Endodermal cell (in vitro differentiated cells): ENCODE data around the gene MMP25. TPM values are rescaled to one million over a fixed set of nuclear protein-coding genes. Genes with fewer than 3 reads are reported as not detected.

Experiments used
- DNase-seq: peaks from one replicate; pipeline ENCODE4 v3.0.0-alpha.2; 2017
- H3K27ac ChIP-seq: 2 replicates; pipeline ENCODE4 v1.5.1; 2013; ENCODE audit warnings: mild to moderate bottlenecking, low read depth, low read length, moderate library complexity
- H3K27me3 ChIP-seq: 2 replicates; pipeline ENCODE4 v1.6.1; 2013; ENCODE audit warnings: mild to moderate bottlenecking, low read length, moderate library complexity; ENCODE audit not compliant: insufficient read depth, control insufficient read depth, poor library complexity, severe bottlenecking
- H3K36me3 ChIP-seq: 2 replicates; pipeline ENCODE4 v1.7.0; 2013; ENCODE audit warnings: mild to moderate bottlenecking, low read length, moderate library complexity; ENCODE audit not compliant: control insufficient read depth, insufficient read depth
- H3K4me1 ChIP-seq: one replicate; pipeline ENCODE4 v1.7.0; 2013; ENCODE audit warnings: low read length; ENCODE audit not compliant: control insufficient read depth, insufficient read depth
- H3K4me3 ChIP-seq: 2 replicates; pipeline ENCODE4 v1.5.1; 2013; ENCODE audit warnings: mild to moderate bottlenecking, low read length, moderate library complexity
- H3K9ac ChIP-seq: 2 replicates; pipeline ENCODE4 v1.6.1; 2013; ENCODE audit warnings: mild to moderate bottlenecking, low read length, moderate library complexity; ENCODE audit not compliant: poor library complexity, severe bottlenecking; ENCODE audit errors: extremely low read depth
- H3K9me3 ChIP-seq: 2 replicates; pipeline ENCODE4 v1.6.1; 2013; ENCODE audit warnings: mild to moderate bottlenecking, low read length, moderate library complexity; ENCODE audit not compliant: control insufficient read depth
- H3K27ac Mint-ChIP-seq: 2 replicates; pipeline ENCODE4 v1.8.0; 2020; ENCODE audit warnings: mixed read lengths
- H3K27me3 Mint-ChIP-seq: 2 replicates; pipeline ENCODE4 v1.8.0; 2021; ENCODE audit warnings: mild to moderate bottlenecking, mixed read lengths; ENCODE audit not compliant: insufficient read depth
- H3K36me3 Mint-ChIP-seq: 2 replicates; pipeline ENCODE4 v1.8.0; 2020; ENCODE audit warnings: low read depth, mixed read lengths
- H3K4me1 Mint-ChIP-seq: 2 replicates; pipeline ENCODE4 v1.8.0; 2020; ENCODE audit warnings: mixed read lengths
- H3K4me3 Mint-ChIP-seq: 2 replicates; pipeline ENCODE4 v1.8.0; 2020; ENCODE audit warnings: mild to moderate bottlenecking, moderate library complexity, mixed read lengths
- H3K9me3 Mint-ChIP-seq: 2 replicates; pipeline ENCODE4 v1.8.0; 2020; ENCODE audit warnings: mild to moderate bottlenecking, mixed read lengths
- WGBS, 2 experiments: methylation state at CpG; one replicate each; pipeline versions ENCODE4 v1.1.5 to v1.1.7; 2013; ENCODE audit warnings: missing lambda C conversion rate in 2 of 2, mixed read lengths in 1 of 2; ENCODE audit not compliant: insufficient coverage in 1 of 2, insufficient read length in 1 of 2; 5-methylcytosine and 5-hydroxymethylcytosine counted together
- total RNA-seq, 2 donors: library from RNA; stranded (reverse); fragmentation: NEBNext Ultra II Directional in 1 of 2; extraction: Animal tissue kit (Norgen Biotek cat#: 25700) in 1 of 2; gene quantifications; 2 replicates in 1 of 2; 3 replicates in 1 of 2; pipeline ENCODE4 v1.2.1, GENCODE V29; 2021
- TF ChIP-seq, protein P1 (sequence below): fragments of 200-600 bp; sonication (generic); conservative IDR thresholded peaks from 2 replicates; pipeline ENCODE4 v1.5.0; 2021; ENCODE audit warnings: antibody characterized with exemption, mild to moderate bottlenecking

The MMP25 gene
- total RNA-seq, 2 donors from 2014 or later = 4.5 to 6.1 TPM

- H3K4me3 Mint-ChIP-seq = peak overlapping the region; percentile 83
- Histone ChIP-seq H3K27ac (peak overlapping the region; percentile 95), H3K4me3 (peak overlapping the region; percentile 97), H3K4me1 (peaks cover 12% of the 10 kb centered on the region), H3K36me3 (peaks cover 22% of the 10 kb centered on the region), H3K27me3 (no peaks in the 10 kb centered on the region), H3K9me3 (no peaks in the 10 kb centered on the region), H3K9ac (peak overlapping the region; percentile 99)
- TF ChIP-seq, protein P1, sequence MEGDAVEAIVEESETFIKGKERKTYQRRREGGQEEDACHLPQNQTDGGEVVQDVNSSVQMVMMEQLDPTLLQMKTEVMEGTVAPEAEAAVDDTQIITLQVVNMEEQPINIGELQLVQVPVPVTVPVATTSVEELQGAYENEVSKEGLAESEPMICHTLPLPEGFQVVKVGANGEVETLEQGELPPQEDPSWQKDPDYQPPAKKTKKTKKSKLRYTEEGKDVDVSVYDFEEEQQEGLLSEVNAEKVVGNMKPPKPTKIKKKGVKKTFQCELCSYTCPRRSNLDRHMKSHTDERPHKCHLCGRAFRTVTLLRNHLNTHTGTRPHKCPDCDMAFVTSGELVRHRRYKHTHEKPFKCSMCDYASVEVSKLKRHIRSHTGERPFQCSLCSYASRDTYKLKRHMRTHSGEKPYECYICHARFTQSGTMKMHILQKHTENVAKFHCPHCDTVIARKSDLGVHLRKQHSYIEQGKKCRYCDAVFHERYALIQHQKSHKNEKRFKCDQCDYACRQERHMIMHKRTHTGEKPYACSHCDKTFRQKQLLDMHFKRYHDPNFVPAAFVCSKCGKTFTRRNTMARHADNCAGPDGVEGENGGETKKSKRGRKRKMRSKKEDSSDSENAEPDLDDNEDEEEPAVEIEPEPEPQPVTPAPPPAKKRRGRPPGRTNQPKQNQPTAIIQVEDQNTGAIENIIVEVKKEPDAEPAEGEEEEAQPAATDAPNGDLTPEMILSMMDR = peak; percentile 74
- DNase-seq = peak; percentile 95
- peak overlapping the region; percentile 99 for H3K27ac Mint-ChIP-seq
- 0 to 1% methylated on average over 14 to 25 of the region's 25 CpGs for WGBS, 2 experiments
- H3K27me3 Mint-ChIP-seq = no peaks in the 10 kb centered on the region
- no peaks in the 10 kb centered on the region for H3K9me3 Mint-ChIP-seq
- peaks cover 29% of the 10 kb centered on the region for H3K4me1 Mint-ChIP-seq
- H3K36me3 Mint-ChIP-seq = peaks cover 18% of the 10 kb centered on the region
These were observed 24.7 kb upstream of the MMP25 start for GRCh38 chr16:3021449-3022207.

DNA sequence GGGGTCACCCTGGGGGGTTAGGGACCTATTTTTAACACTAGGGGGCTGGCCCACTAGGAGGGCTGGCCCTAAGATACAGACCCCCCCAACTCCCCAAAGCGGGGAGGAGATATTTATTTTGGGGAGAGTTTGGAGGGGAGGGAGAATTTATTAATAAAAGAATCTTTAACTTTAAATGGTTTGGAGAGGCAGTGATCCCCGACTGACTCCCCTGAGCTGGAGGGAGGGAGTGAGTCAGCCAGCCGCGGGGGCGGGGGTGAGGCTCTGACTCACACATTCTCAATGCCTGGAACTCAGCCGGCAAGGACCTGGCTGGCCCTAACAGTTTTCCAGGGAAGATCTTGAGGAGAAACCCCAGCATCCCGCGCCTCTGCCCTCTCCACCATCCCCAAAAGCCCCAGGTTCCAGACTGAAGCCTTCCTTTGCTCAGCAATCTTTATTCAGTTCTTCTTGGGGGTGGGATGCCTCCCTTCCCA, 24.1 kb upstream of the MMP25 start:
- Histone ChIP-seq H3K9ac (peak overlapping the region; percentile 99), H3K4me1 (peaks cover 12% of the 10 kb centered on the region), H3K9me3 (no peaks in the 10 kb centered on the region), H3K27ac (peak overlapping the region; percentile 95), H3K36me3 (peaks cover 28% of the 10 kb centered on the region), H3K27me3 (no peaks in the 10 kb centered on the region), H3K4me3 (peak overlapping the region; percentile 97)
- no peaks in the 10 kb centered on the region for H3K9me3 Mint-ChIP-seq
- peak overlapping the region; percentile 99 for H3K27ac Mint-ChIP-seq
- 0 to 9% methylated on average over 4 to 7 of the region's 8 CpGs for WGBS, 2 experiments
- peaks cover 20% of the 10 kb centered on the region for H3K36me3 Mint-ChIP-seq
- peaks cover 29% of the 10 kb centered on the region for H3K4me1 Mint-ChIP-seq
- peak overlapping the region; percentile 83 for H3K4me3 Mint-ChIP-seq
- no peaks in the 10 kb centered on the region for H3K27me3 Mint-ChIP-seq
- TF ChIP-seq, protein P1 = no peak
- peak; percentile 95 for DNase-seq

GRCh38 chr16:3022684-3023414, 23.5 kb upstream of the MMP25 start:
- Mint-ChIP-seq H3K27me3 (no peaks in the 10 kb centered on the region), H3K4me1 (peaks cover 29% of the 10 kb centered on the region), H3K36me3 (peaks cover 23% of the 10 kb centered on the region), H3K27ac (peak overlapping the region; percentile 99), H3K4me3 (peak overlapping the region; percentile 83), H3K9me3 (no peaks in the 10 kb centered on the region)
- Histone ChIP-seq H3K4me3 (peak overlapping the region; percentile 97), H3K9me3 (no peaks in the 10 kb centered on the region), H3K36me3 (peaks cover 30% of the 10 kb centered on the region), H3K27ac (peak overlapping the region; percentile 90), H3K27me3 (no peaks in the 10 kb centered on the region), H3K4me1 (peaks cover 12% of the 10 kb centered on the region), H3K9ac (peak overlapping the region; percentile 99)
- peak; percentile 87 for DNase-seq
- TF ChIP-seq, protein P1 = no peak
- 32 to 34% methylated on average over 3 to 8 of the region's 8 CpGs for WGBS, 2 experiments
